Bronchial epithelial cell (primary cell): ENCODE measurements around the gene PLEKHD1. TPM values are rescaled to one million over a fixed set of nuclear protein-coding genes. Genes with fewer than 3 reads are reported as not detected.

Source experiments
- DNase-seq: peaks from one replicate; pipeline ENCODE4 v3.0.0-alpha.2; 2010; ENCODE audit warnings: low read depth
- FAIRE-seq: peaks from 2 replicates; lab custom pipeline; 2011; peaks lifted over from hg19 to GRCh38; lab: Jason Lieb, UNC
- H3K27me3 ChIP-seq: 2 replicates; pipeline ENCODE4 v1.5.1; 2011; ENCODE audit warnings: low read length; ENCODE audit not compliant: control insufficient read depth, insufficient read depth
- H3K36me3 ChIP-seq: 2 replicates; pipeline ENCODE4 v1.5.1; 2011; ENCODE audit warnings: low read length; ENCODE audit not compliant: control insufficient read depth, insufficient read depth
- H3K4me3 ChIP-seq: 2 replicates; pipeline ENCODE4 v1.5.1; 2011; ENCODE audit warnings: mild to moderate bottlenecking, low read depth, low read length, control low read depth
- total RNA-seq: library from RNA; depleted of rRNA; stranded (reverse); fragments of >200 nt; gene quantifications from 2 replicates; pipeline ENCODE4 v1.2.1, GENCODE V29; 2014
- TF ChIP-seq, protein P1 (sequence below): IDR thresholded peaks from 2 replicates; pipeline ENCODE4 v1.5.1; 2011; ENCODE audit warnings: mild to moderate bottlenecking, moderate library complexity, low read length, control low read depth, inconsistent platforms; ENCODE audit not compliant: insufficient read depth, severe bottlenecking

The PLEKHD1 gene
- total RNA-seq, 1 donor from 2014 or later, result 0.26 TPM

DNA sequence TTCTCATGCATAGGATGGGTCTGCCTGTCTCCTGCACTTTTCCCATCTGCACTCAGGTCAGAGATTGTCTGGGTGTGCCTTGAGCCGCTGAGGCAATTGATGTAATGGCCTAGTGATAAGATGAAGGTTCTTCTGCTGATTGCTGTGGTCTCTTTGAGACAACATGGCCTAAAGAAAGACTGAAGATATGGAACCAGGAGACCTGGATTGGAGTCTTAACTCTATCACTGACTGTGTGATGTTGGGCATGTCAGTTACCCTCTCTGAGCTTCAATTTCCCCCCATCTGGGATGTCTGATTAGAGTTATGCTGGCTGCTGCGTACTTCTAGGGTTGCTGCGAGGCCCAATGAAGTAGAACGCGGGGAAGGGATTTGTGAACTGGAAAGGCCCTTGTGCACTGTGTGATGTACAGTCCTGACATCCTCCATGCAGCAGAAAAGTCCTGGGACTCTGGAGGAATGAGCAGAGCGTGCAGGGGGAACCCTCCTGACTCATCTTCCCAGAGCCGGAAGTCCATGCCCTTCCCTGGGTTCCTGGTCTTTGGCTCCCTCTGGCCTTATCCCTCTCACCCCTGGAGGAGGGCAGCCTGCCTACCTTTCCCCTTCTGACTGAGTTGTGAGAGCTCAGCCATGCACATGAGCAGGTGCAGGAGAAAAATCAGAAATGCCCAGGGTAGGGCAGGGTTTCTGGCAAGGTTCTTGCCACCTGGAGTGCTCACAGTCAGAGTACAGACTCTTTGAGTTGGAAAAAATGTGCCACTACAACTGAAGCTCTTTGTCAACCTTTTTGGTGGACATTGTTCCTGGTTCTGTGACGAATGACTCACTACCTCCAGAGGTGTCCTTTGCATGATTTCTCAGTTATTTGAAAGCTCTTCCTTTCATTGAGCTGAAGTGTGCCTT is 21.1 kb downstream of the PLEKHD1 start:
- no peaks in the 10 kb centered on the region for H3K36me3 ChIP-seq
- H3K4me3 ChIP-seq, result no peak overlapping the region
- DNase-seq, result no peak
- peak; percentile 36 for FAIRE-seq
- TF ChIP-seq, protein P1, sequence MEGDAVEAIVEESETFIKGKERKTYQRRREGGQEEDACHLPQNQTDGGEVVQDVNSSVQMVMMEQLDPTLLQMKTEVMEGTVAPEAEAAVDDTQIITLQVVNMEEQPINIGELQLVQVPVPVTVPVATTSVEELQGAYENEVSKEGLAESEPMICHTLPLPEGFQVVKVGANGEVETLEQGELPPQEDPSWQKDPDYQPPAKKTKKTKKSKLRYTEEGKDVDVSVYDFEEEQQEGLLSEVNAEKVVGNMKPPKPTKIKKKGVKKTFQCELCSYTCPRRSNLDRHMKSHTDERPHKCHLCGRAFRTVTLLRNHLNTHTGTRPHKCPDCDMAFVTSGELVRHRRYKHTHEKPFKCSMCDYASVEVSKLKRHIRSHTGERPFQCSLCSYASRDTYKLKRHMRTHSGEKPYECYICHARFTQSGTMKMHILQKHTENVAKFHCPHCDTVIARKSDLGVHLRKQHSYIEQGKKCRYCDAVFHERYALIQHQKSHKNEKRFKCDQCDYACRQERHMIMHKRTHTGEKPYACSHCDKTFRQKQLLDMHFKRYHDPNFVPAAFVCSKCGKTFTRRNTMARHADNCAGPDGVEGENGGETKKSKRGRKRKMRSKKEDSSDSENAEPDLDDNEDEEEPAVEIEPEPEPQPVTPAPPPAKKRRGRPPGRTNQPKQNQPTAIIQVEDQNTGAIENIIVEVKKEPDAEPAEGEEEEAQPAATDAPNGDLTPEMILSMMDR, result no peak
- H3K27me3 ChIP-seq, result peaks cover 6% of the 10 kb centered on the region

DNA sequence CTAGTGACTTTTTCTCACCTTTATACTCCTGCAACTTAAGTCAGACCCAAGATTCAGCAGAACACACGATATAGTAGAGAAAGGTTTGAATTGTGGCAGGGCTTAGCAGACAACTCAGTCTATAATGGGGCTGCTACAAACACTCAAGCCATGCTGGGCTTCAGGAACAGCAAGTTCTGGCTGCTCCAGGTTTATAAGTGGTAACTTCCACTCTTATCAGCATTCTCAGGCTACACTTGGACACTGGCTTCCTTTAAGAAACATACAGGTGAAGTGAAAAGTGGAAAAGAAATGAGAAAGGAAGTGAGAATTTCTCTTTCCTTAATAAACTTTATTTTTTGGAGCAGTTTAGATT is 21.7 kb downstream of the PLEKHD1 start:
- TF ChIP-seq, protein P1, result no peak
- Histone ChIP-seq H3K36me3 (no peaks in the 10 kb centered on the region), H3K4me3 (no peak overlapping the region), H3K27me3 (peaks cover 6% of the 10 kb centered on the region)
- DNase-seq (no peak), FAIRE-seq (no peak)

DNA sequence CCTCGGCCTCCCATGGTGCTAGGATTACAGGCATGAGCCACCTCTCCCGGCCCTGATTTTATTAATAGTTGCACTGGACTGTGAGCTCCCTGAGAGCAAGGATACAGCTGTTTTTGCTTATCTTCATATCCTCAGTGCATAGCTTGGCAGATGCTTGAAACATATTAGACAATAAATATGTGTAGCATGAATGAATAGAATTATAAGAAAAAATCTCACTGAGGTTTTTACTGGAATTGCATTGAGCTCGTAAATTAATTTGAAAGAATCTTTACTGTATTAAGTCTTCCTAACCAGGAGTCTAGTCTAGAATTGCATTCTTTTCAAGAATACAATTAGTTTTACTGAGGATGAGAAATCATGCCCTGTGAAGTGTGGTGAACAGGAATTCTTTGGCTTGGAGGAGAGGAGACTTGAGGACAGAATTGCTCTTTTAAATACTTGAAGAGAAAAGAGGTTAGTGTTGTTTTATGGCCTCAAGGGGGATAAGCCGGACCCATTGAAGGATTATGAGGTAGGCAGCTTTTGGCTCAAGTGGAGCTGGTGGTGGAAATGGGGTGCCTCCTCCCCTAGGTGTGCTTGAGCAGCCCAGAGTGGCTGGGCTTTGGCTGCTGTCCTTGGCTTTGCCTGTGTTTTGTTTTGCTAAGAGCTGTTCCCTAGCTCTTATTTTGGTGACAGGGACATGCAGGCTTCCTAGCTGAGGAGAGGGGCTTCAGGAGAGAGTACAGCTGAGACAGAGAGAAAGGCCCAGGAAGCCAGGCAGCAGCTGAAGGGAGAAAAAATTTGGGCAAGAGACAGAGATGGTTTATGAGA is 34.0 kb downstream of the PLEKHD1 start:
- DNase-seq (no peak), FAIRE-seq (no peak)
- TF ChIP-seq, protein P1, result no peak
- peaks cover 10% of the 10 kb centered on the region for H3K27me3 ChIP-seq
- H3K4me3 ChIP-seq, result no peak overlapping the region
- no peaks in the 10 kb centered on the region for H3K36me3 ChIP-seq

DNA sequence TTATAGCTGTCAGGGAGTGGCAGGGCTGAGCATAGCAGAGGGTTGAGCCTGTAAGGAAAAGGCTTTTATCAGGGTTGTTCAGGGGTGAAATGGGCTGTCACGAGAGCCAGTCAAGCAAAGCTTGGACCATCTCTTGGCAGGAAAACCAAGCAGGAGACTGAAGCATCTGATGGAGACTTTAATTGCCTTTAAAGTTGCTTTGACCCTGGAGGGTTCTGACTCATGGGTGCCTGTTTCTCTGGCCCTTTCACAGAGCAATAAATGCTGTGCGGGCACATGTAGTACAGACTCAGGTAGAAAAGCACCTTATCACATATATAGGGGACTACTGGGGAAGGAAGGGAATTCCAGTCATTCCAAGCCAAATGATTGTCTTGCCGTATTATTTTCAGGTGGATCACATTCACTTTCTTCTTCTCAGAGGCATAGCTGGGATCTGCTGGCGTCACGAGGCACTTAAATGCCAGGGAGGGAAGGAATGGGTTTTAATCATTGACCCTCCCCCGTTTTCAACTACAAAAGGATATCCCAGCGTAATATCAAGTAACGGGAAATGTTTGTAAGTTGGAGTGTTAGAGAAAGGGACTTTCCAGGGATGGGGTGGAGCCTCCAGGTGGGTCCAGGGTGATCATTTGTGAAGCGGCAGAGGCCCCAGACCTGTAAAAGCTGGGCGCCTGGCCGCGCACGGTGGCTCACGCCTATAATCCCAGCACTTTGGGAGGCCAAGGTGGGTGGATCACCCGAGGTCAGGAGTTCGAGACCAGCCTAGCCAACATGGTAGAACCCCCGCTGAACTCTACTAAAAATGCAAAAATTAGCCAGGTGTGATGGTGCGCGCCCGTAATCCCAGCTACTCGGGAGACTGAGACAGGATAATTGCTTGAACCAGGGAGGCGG is 34.9 kb downstream of the PLEKHD1 start:
- no peaks in the 10 kb centered on the region for H3K36me3 ChIP-seq
- H3K27me3 ChIP-seq, result peaks cover 10% of the 10 kb centered on the region
- DNase-seq (peak; percentile 37), FAIRE-seq (no peak)
- H3K4me3 ChIP-seq, result no peak overlapping the region
- TF ChIP-seq, protein P1, result no peak

DNA sequence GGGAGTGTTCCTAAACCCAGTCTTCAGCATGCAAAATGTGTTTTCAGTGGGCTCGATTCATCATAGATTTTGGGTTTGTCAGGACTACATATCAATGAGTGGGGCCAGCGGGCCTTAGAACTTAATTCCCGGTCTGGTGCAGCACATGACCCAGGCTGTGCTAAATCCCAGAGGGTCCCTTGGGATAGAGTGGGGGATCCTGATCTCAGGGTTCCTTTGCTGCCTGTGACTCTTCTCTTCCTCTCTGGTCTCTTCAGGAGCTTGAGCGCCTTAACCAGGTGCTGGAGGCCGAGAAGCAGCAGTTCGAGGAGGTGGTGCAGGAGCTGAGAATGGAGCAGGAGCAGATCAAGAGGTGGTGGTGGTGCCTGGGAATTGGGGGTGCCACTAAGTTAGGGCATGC is 37.5 kb downstream of the PLEKHD1 start:
- no peak overlapping the region for H3K4me3 ChIP-seq
- no peak for DNase-seq
- FAIRE-seq, result no peak
- TF ChIP-seq, protein P1, result no peak
- H3K36me3 ChIP-seq, result no peaks in the 10 kb centered on the region
- peaks cover 10% of the 10 kb centered on the region for H3K27me3 ChIP-seq
